ENCODE measurements around the gene NOLC1.
A peak's percentile ranks its signal among the peaks of the same experiment; 100 is the strongest.

NOLC1 gene

GRCh38 chr10:102151774-102152544 is at the start of gene NOLC1:
Gene NOLC1 (plus strand): TSS chr10:102152389. CDS start chr10:102152411, 22 bp downstream.
- peak; percentile 96 for DNase-seq

- no peak for DNase-seq
These were observed 49.8 kb upstream of the NOLC1 start for GRCh38 chr10:102102421-102102820.

DNA sequence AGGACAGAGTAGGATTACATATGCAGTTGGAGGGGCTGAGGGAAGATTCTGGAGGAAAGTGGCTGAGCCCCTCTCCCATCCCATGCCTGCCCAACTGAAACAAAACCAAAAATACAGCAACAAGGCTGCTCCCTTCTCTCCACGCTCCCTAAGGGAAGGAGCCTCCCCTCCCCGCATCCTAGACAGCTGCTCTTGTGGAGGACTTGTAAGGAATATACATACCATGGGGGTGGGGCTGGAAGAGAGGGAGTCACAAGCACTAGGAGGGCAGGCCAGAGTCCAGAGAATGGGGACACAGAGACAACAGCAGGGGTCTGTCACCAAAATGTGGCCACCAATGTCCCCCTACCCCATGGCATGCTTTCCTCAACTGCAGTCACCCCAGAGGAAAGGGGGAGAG is 45.2 kb upstream of the NOLC1 start:
- DNase-seq: no peak

DNA sequence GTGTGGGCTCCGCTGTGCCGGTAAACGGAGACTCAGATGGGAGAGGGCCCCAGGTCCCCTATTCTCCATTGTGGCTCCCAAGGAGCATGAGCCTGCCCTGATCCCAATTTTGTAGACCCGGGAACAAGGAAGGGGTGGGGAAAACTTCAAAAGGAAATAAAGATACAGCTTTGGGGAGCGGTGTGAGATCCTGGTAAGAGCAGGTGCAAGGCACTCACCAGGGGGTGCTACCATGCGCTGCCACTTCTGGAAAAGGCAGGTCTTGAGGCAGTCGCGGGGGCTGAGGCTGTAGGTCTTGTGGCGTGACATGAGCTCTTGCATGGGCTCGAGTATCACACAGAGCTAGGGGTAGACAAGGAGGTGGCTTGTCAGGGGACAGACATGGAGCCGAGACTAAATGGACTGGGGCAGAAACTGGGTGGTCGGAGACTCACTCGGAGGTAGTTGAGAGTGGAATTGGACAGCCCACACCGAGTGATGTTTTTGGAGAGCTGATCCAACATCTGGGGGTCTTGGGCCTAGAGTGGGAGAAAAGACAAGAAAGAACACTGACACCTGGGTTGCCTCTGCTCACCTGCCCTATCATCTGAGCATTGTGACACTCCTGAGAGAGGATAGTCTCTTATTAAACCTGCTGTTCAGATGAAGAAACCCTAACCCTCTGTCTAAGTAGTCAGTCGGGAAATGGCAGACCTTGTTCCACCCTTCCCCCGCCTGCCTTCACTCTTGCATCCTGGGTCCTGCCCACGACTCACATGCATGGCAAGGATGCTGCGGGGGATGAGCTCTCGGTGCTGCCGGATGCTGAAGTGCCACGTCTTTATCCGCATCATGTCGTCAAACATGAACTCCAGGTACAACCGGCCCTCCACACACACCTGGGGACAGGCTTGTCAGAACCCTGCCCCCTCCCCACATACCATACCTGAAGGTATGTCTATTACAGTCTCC is 42.7 kb upstream of the NOLC1 start:
- no peak for DNase-seq

DNA sequence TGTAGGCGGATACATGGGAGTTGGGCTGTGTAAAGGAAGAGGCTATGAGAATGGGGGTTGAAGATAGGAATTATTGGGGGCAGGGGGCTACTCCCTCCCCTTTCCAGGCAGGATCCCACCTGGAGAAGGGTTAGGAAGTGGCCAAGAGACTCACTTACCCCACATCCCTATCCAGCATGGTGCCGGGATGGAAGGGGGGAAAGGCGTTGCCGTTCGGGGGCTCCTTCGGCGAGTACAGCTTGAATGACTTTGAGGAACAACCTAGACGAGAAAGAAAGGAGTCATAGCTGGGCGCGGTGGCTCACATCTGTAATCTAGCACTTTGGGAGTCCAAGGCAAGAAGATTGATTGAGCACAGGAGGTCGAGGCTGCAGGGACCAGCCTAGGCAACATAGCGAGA is 40.9 kb upstream of the NOLC1 start:
- no peak for DNase-seq

GRCh38 chr10:102112210-102112817 is 39.9 kb upstream of the NOLC1 start:
- DNase-seq: no peak

- DNase-seq: peak; percentile 11
These were observed 38.8 kb upstream of the NOLC1 start for GRCh38 chr10:102113261-102113955.

DNA sequence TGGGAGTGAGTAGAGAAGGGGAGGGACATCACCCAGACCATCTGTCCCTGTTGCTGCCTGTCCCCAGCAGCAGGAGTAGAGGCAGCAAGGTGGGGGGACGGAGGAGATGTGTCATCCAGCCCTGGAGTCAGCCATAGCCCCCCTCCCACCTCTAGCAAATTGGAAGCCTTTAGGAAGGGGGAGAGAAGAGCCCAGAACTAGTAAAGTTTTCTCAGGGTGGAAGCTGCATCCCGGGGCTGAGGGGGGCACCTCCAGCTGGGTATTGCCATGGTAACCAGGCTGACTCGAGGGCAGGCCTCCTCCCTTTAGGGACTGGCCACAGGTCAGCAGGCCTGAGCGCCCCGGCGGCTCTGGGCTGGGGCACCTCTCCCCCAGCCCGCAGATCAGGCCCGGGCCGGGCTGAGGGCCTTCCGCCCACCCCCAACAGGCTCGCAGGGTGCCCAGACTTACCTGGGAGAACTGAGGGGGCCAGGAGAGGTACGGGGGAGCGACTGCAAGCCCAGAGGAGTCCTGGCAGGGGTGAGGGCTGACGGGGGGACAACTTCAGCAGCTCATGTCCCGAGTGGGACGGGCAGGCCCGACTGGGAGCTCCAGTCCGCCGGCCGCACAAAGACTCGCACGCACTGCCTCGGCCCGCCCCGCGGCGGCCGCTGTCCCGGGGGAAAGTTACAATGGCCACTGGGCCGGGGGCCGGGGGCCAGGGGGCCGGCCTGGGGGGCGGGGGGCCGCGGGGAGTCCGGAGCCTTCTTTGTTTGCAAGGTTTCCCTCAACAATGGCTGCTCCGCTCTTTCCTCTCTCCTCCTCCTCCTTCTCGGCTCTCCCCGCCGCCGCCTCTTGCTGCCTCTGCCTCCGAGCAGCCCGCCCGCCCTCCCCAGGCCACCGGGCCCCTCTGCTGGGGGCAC is 38.0 kb upstream of the NOLC1 start:
- DNase-seq: peak; percentile 49

DNA sequence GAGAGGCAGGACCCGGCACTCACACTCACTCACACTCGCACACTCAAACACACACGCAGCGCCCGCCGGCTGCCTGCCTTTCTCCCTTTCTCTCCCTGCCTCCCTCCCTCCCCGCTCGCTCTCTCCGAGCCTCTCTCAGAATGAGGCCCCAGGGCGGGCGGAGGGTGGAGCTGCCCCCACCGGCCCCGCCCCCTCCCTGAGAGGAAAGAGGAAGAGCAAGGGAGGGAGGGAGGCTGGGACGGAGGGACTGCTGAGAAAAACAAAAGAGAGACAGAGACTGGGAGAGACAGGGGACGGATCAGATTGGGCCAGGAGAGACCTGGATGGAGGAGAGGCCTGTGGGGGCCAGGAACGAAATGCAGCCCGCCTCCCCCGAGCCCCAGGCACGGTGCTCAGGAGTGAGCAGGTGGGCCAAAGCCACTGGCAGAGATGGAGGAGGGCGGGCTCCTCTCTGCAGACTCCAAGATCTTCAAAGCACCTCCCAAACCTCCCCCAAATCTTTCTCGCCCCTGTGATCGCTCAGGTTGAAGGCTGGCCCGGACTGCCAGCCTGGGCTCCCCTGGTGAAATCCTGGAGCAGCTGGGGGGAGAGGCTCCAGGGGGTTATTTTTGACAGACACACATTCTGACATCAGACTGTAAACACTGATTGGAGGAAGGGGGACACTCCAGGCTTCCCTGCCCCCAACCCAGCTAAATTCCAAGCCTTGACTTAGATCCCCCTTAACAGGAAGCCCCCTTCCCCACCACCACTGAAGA is 37.1 kb upstream of the NOLC1 start:
- DNase-seq: peak; percentile 66

DNA sequence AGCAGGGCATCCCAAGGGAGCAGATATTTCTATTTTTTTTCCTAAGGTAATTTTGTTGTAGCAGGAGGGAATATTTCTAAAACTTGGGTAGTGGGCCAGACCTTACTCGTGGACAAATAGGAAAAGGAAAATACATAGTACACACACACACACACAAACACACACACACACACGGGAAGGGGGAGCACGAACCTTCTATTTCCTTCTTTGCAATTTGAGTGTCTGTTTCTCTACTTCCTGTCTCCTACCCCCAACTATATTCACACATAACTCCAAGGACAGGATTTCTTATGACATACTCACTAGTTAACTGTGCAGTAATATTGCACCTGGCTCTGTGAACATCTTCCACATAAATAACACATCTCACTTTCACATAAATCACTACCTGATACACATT is 36.4 kb upstream of the NOLC1 start:
- no peak for DNase-seq

GRCh38 chr10:102116656-102117055 is 35.5 kb upstream of the NOLC1 start:
- no peak for DNase-seq

DNA sequence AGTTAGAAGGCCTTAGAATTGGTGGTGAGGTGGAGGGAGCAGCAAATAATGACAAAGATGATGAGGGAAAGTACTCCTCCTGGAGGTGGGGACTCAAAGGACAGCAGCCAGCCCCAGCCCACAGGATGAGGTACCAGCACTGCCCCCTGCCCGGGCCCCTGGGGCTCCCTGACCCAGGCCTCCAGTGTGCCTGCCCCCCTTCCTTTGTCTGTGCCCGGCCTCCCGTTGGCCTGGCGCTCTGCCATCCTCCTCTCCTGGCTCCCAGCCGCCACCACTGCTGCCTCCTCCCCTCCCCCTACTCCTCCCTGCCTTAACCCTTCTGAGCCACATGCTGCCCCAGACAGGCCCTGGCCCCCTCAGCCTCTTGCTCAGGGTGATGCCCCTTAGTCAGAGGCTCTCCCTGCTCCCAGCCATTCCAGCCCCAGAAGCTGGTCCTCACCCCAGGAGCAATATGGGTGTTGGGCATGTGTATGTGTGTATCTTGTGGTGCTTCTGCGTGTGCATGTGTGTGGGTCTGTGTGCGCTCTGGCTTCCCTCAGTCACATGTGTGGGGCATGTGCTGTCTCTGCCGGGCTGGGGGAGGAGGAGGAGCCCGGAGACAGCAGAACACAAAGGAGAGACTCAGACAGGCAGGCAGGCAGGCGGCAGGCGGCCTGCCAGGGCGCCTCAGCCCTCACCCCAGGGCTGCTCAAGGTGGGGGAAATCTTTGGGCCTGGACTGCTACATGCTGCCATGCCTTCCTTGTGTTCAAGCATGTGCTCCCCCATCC is 34.6 kb upstream of the NOLC1 start:
- peak; percentile 91 for DNase-seq

GRCh38 chr10:102118867-102119266 is 33.3 kb upstream of the NOLC1 start:
- DNase-seq: no peak

- peak; percentile 30 for DNase-seq
These were observed 32.6 kb upstream of the NOLC1 start for GRCh38 chr10:102119417-102120141.

DNA sequence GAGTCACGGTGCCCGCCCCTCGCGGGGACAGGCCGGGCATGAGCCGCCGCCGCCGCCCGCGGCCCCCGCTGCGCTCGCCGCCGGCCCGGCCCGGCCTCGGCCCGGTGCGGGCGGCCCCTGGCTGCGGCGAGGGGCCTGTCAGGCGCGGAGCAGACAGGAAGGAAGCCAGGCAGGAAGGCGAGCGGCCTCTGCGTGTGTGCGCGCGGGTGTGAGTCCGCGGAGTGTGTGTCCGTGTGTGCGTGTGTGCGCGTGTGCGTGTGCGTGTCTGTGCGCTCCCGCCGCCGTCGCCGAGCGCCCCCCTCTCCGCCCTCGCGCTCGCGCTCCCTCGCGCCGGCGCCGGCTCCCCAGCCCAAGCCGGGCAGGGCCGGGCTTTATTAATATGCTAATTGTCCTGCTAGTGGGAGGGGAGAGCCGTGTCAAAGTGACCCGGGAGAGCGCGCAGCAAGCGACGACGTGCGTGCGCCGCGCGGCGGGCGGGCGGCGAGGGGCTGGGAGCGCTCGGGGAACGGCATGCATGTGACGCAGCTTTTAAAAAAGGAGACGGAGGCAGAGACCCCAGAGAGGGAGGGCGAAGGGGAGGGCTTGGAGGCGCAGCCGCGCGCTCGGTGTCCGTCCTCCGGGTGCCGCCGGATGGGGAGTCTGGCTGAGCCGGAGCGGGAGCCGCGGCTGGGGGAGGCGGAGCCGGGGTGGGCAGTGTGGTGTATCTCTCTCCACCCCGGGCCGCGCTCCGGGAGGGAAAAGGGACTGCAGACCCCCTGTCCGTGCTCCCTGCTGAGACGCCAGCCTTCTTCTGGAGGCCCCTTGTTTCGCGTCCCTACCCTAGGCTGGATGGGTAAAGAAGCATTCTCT is 31.8 kb upstream of the NOLC1 start, which contains the start of gene LDB1:
Gene LDB1, minus strand, starts transcription at position 227 of the 849 bp plus-strand sequence. CDS start 258 bp downstream, outside the sequence.
- peak; percentile 43 for DNase-seq

GRCh38 chr10:102120991-102121738 is 31.0 kb upstream of the NOLC1 start:
- DNase-seq: no peak

DNA sequence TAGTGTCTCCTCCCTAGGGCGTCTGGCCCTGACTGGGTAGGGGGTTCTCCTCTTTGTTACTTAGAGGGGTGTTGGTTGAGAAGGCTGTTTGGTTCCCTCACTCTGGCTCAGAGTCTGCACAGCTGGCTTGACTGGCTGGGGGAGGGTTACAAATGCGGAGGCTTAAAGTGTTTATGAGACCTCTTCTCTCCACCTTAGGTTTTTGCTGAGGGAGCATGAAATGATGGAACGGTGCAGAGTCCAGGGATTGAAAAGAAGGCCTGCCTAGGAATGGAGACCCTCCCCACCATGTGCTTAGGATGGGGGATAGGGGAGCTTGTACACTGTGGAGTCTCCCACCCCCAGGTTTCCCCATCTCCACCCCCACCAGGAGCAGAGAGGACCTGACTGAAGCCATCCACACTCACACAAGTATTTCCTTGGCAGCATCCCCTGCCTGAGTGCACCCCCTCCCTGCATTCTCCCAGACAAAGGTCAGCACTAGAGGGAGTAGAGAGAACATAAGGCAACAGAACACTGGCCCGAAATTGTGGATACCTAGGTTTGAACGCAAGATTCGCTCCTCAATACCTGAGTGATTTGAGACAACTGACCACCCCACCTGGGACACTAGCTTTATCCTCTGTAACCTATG is 30.3 kb upstream of the NOLC1 start:
- DNase-seq: no peak

Measured in NCI-H1694 treated with DMSO at 0.1 percent for 48 hours (cell line).